B cell (primary cell): ENCODE measurements around the gene AKAP9. TPM values are rescaled to one million over a fixed set of nuclear protein-coding genes. Genes with fewer than 3 reads are reported as not detected.

Experiments used
- ATAC-seq: fragments of 200-7000 bp; cut with Tn5 transposase; one replicate; pipeline ENCODE4 v1.10.0; 2021; ENCODE audit warnings: low read depth, mild to moderate bottlenecking, moderate number of reproducible peaks, moderate library complexity
- CTCF ChIA-PET: fragments of 350-600 bp; sonication (Branson Sonifier 250); formaldehyde crosslinking; loops from one replicate; lab custom pipeline; 2021; ENCODE audit warnings: antibody characterized with exemption, inconsistent platforms; lab: Charles Lee
- POLR2A ChIA-PET: fragments of 350-600 bp; sonication (Branson Sonifier 250); formaldehyde crosslinking; loops from one replicate; lab custom pipeline; 2021; ENCODE audit warnings: antibody characterized with exemption; lab: Charles Lee
- DNase-seq: peaks from one replicate; pipeline ENCODE4 v3.0.0; 2013
- H2AFZ ChIP-seq: 2 replicates; pipeline ENCODE4 v1.6.1; 2012; ENCODE audit warnings: mild to moderate bottlenecking, low read depth, low read length; ENCODE audit not compliant: insufficient read depth, poor library complexity, severe bottlenecking
- H3K27ac ChIP-seq, 2 donors: 1 replicate in 1 of 2; 2 replicates in 1 of 2; pipeline ENCODE4 v1.5.1; 2012 to 2013; ENCODE audit warnings: low read length in 2 of 2, mild to moderate bottlenecking in 2 of 2, moderate library complexity in 1 of 2
- H3K27me3 ChIP-seq, 4 experiments: fragments of 200-600 bp in 1 of 4; sonication (generic) in 1 of 4; replicated peaks in 1 of 4; 1 replicate in 2 of 4; 2 replicates in 2 of 4; pipeline versions ENCODE4 v1.6.1 to v1.7.0; 2013 to 2016; ENCODE audit warnings: low read length in 3 of 4, mild to moderate bottlenecking in 2 of 4, mixed read lengths in 1 of 4, moderate library complexity in 1 of 4; ENCODE audit not compliant: insufficient read depth in 4 of 4, control insufficient read depth in 3 of 4; ENCODE audit errors: control extremely low read depth in 1 of 4
- H3K36me3 ChIP-seq, 2 experiments: replicated peaks in 1 of 2; 1 replicate in 1 of 2; 2 replicates in 1 of 2; pipeline versions ENCODE4 v1.6.1 to v1.7.1; 2013; ENCODE audit warnings: low read length in 1 of 2; ENCODE audit not compliant: insufficient read depth in 2 of 2, control insufficient read depth in 1 of 2; ENCODE audit errors: control extremely low read depth in 1 of 2, extremely low read depth in 1 of 2
- H3K4me1 ChIP-seq, 2 donors: fragments of 200-600 bp in 1 of 2; sonication (generic) in 1 of 2; 1 replicate in 1 of 2; 2 replicates in 1 of 2; pipeline versions ENCODE4 v1.5.1 to v1.6.1; 2013 to 2017; ENCODE audit warnings: low read length in 2 of 2; ENCODE audit not compliant: control insufficient read depth in 2 of 2, insufficient read depth in 2 of 2
- H3K4me2 ChIP-seq: replicated peaks from 2 replicates; pipeline ENCODE3; 2012; ENCODE audit warnings: mild to moderate bottlenecking, low read depth, low read length; ENCODE audit not compliant: poor library complexity, severe bottlenecking
- H3K4me3 ChIP-seq, 5 experiments: fragments of 200-600 bp in 1 of 5; sonication (generic) in 1 of 5; 1 replicate in 3 of 5; 2 replicates in 2 of 5; pipeline versions ENCODE4 v1.5.1 to v1.7.0; 2011 to 2016; ENCODE audit warnings: low read length in 4 of 5, mild to moderate bottlenecking in 4 of 5, low read depth in 2 of 5, control low read depth in 1 of 5, moderate library complexity in 1 of 5; ENCODE audit not compliant: insufficient read depth in 1 of 5; ENCODE audit errors: control extremely low read depth in 1 of 5, extremely low read depth in 1 of 5
- H3K79me2 ChIP-seq: fragments of 200-600 bp; sonication (generic); one replicate; pipeline ENCODE4 v1.6.0; 2016; ENCODE audit warnings: low read length; ENCODE audit not compliant: control insufficient read depth, insufficient read depth
- H3K9ac ChIP-seq: fragments of 200-600 bp; sonication (generic); 2 replicates; pipeline ENCODE4 v1.6.1; 2017; ENCODE audit warnings: mild to moderate bottlenecking, low read length, moderate library complexity
- H3K9me3 ChIP-seq, 3 donors: one replicate each; pipeline versions ENCODE4 v1.6.1 to v1.7.1; 2013; ENCODE audit warnings: low read length in 2 of 3; ENCODE audit not compliant: control insufficient read depth in 2 of 3, insufficient read depth in 1 of 3; ENCODE audit errors: control extremely low read depth in 1 of 3
- H4K20me1 ChIP-seq: 2 replicates; pipeline ENCODE4 v1.6.0; 2012; ENCODE audit warnings: mild to moderate bottlenecking, low read length; ENCODE audit not compliant: insufficient read depth, control insufficient read depth, poor library complexity, severe bottlenecking
- H3K27ac Mint-ChIP-seq: one replicate; pipeline ENCODE4 v1.8.0; 2021; ENCODE audit warnings: mixed read lengths
- H3K27me3 Mint-ChIP-seq: one replicate; pipeline ENCODE4 v1.8.0; 2021; ENCODE audit warnings: mixed read lengths
- H3K4me1 Mint-ChIP-seq: one replicate; pipeline ENCODE4 v1.8.0; 2021; ENCODE audit warnings: mixed read lengths
- H3K4me3 Mint-ChIP-seq: one replicate; pipeline ENCODE4 v1.8.0; 2021; ENCODE audit warnings: mixed read lengths
- H3K9me3 Mint-ChIP-seq: one replicate; pipeline ENCODE4 v1.8.0; 2022; ENCODE audit warnings: mixed read lengths; ENCODE audit not compliant: insufficient read depth
- CTCF ChIP-seq: fragments of 200-600 bp; IDR thresholded peaks from one replicate; pipeline ENCODE4 v1.8.0; 2022; ENCODE audit warnings: antibody characterized with exemption, mild to moderate bottlenecking
- EZH2 ChIP-seq: IDR thresholded peaks from 2 replicates; pipeline ENCODE4 v1.6.1; 2012; ENCODE audit warnings: borderline replicate concordance, low read depth, mild to moderate bottlenecking, moderate library complexity, low read length; ENCODE audit not compliant: insufficient read depth, poor library complexity, severe bottlenecking
- WGBS: methylation state at CpG from one replicate; pipeline ENCODE4 v1.1.5; 2013; ENCODE audit warnings: missing lambda C conversion rate; ENCODE audit not compliant: insufficient coverage; 5-methylcytosine and 5-hydroxymethylcytosine counted together
- intact Hi-C: fragments of 100-400 bp; cut with micrococcal nuclease; formaldehyde crosslinking; loops from one replicate; pipeline ENCODE4 v1.10.0; 2022
- polyA plus RNA-seq: library from polyadenylated mRNA; depleted of rRNA; stranded (reverse); fragments of >200 nt; gene quantifications from 2 replicates; pipeline ENCODE4 v1.2.3, GENCODE V29; 2012
- total RNA-seq, 2 donors: library from RNA; stranded (reverse); fragments of 120-200 nt in 1 of 2; gene quantifications; 1 replicate in 1 of 2; 2 replicates in 1 of 2; pipeline versions ENCODE4 v1.2.3 to v1.2.4, GENCODE V29; 2013 to 2022

The AKAP9 gene
- total and polyA plus RNA-seq, 2 donors (not counting 1 experiment from before 2014, with no cell fraction given): 19.3 to 106 TPM

GRCh38 chr7:91957232-91957631, 16.6 kb downstream of the AKAP9 start:
- CTCF ChIA-PET: no interaction called here
- peaks cover 77% of the 10 kb centered on the region for H3K79me2 ChIP-seq
- H3K4me3 Mint-ChIP-seq: no peak overlapping the region
- no peak overlapping the region for H3K27ac ChIP-seq
- H3K36me3 ChIP-seq: peaks cover 0 to 3% of the 10 kb centered on the region in 2 experiments
- no peak overlapping the region for H3K9ac ChIP-seq
- no peaks in the 10 kb centered on the region for H3K27me3 ChIP-seq
- H4K20me1 ChIP-seq: peaks cover 37% of the 10 kb centered on the region
- no peak overlapping the region for H3K4me2 ChIP-seq
- no CpG with 5 or more reads among the region's 1 CpG for WGBS
- DNase-seq: no peak
- H3K27me3 Mint-ChIP-seq: no peaks in the 10 kb centered on the region
- H3K9me3 ChIP-seq: no peaks in the 10 kb centered on the region
- no peak overlapping the region for H2AFZ ChIP-seq
- no peak overlapping the region for H3K4me3 ChIP-seq
- no peak for ATAC-seq
- POLR2A ChIA-PET: no interaction called here
- peaks cover 13% of the 10 kb centered on the region for H3K4me1 Mint-ChIP-seq
- intact Hi-C loops: no loop called here
- H3K9me3 Mint-ChIP-seq: no peaks in the 10 kb centered on the region
- no peak overlapping the region for H3K27ac Mint-ChIP-seq
- TF ChIP-seq EZH2: no peak
- TF ChIP-seq CTCF: no peak
- H3K4me1 ChIP-seq: no peaks in the 10 kb centered on the region

- H3K4me3 ChIP-seq: no peak overlapping the region
- H3K4me2 ChIP-seq: no peak overlapping the region
- POLR2A ChIA-PET: no interaction called here
- no peak overlapping the region for H2AFZ ChIP-seq
- DNase-seq: no peak
- H3K27me3 ChIP-seq: no peaks in the 10 kb centered on the region
- H3K79me2 ChIP-seq: peaks cover 75% of the 10 kb centered on the region
- Mint-ChIP-seq H3K9me3 (no peaks in the 10 kb centered on the region), H3K4me1 (peaks cover 10% of the 10 kb centered on the region), H3K4me3 (no peak overlapping the region), H3K27me3 (no peaks in the 10 kb centered on the region), H3K27ac (no peak overlapping the region)
- H4K20me1 ChIP-seq: peaks cover 37% of the 10 kb centered on the region
- intact Hi-C loops: no loop called here
- CTCF ChIA-PET: no interaction called here
- no peak for ATAC-seq
- H3K9me3 ChIP-seq: no peaks in the 10 kb centered on the region
- WGBS: no CpG with 5 or more reads among the region's 1 CpG
- TF ChIP-seq CTCF (no peak), EZH2 (no peak)
- peaks cover 0 to 3% of the 10 kb centered on the region in 2 experiments for H3K36me3 ChIP-seq
- no peak overlapping the region for H3K27ac ChIP-seq
- no peaks in the 10 kb centered on the region for H3K4me1 ChIP-seq
- H3K9ac ChIP-seq: no peak overlapping the region
Observed at GRCh38 chr7:91957823-91958222, 17.2 kb downstream of the AKAP9 start.
